WTC11 (cell line): ENCODE data around the gene KIF3B. TPM values are rescaled to one million over a fixed set of nuclear protein-coding genes. Genes with fewer than 3 reads are reported as not detected.

ENCODE experiments used
- ATAC-seq: fragments of 200-7000 bp; cut with Tn5 transposase; 2 replicates; pipeline ENCODE4 v1.10.0; 2021; ENCODE audit warnings: mild to moderate bottlenecking, moderate library complexity
- CTCF ChIA-PET: fragments of 300-600 bp; sonication (Branson Sonifier 250); formaldehyde crosslinking; loops from one replicate; lab custom pipeline; 2021; ENCODE audit warnings: antibody characterized with exemption; lab: Charles Lee
- POLR2A ChIA-PET: fragments of 350-600 bp; sonication (Branson Sonifier 250); formaldehyde crosslinking; loops from one replicate; lab custom pipeline; 2021; ENCODE audit warnings: antibody characterized with exemption; lab: Charles Lee
- DNase-seq: peaks from one replicate; pipeline ENCODE4 v3.0.0; 2021; ENCODE audit warnings: low spot score
- H3K27ac Mint-ChIP-seq: 2 replicates; pipeline ENCODE4 v1.8.0; 2021; ENCODE audit warnings: mixed read lengths
- H3K27me3 Mint-ChIP-seq: 2 replicates; pipeline ENCODE4 v1.8.0; 2021; ENCODE audit warnings: low read depth, mild to moderate bottlenecking, moderate library complexity, mixed read lengths
- H3K36me3 Mint-ChIP-seq: 2 replicates; pipeline ENCODE4 v1.8.0; 2021; ENCODE audit warnings: mixed read lengths
- H3K4me1 Mint-ChIP-seq: 2 replicates; pipeline ENCODE4 v1.8.0; 2022; ENCODE audit warnings: mixed read lengths
- H3K4me3 Mint-ChIP-seq: 2 replicates; pipeline ENCODE4 v1.8.0; 2021; ENCODE audit warnings: mild to moderate bottlenecking, moderate library complexity, mixed read lengths
- H3K9me3 Mint-ChIP-seq: 2 replicates; pipeline ENCODE4 v1.8.0; 2021; ENCODE audit warnings: mixed read lengths
- ETV6 ChIP-seq: sonication (generic); formaldehyde crosslinking; IDR thresholded peaks from 2 replicates; pipeline ENCODE4 v1.8.1; 2022; ENCODE audit warnings: mild to moderate bottlenecking, missing genetic modification reagents
- JUN ChIP-seq: sonication (generic); formaldehyde crosslinking; IDR thresholded peaks from 2 replicates; pipeline ENCODE4 v1.8.0; 2023; ENCODE audit warnings: mild to moderate bottlenecking, missing genetic modification reagents
- NFYB ChIP-seq: sonication (generic); formaldehyde crosslinking; conservative IDR thresholded peaks from 2 replicates; pipeline ENCODE4 v1.8.0; 2022; ENCODE audit warnings: low read depth, missing genetic modification reagents
- PRRX2 ChIP-seq: fragments of 250-450 bp; sonication (Bioruptor Pico); IDR thresholded peaks from 2 replicates; pipeline ENCODE4 v1.8.0; 2021; ENCODE audit warnings: mild to moderate bottlenecking
- TEAD4 ChIP-seq: sonication (generic); formaldehyde crosslinking; IDR thresholded peaks from 2 replicates; pipeline ENCODE4 v1.8.0; 2022; ENCODE audit warnings: mild to moderate bottlenecking, missing genetic modification reagents
- TP53 ChIP-seq: sonication (generic); formaldehyde crosslinking; IDR thresholded peaks from 2 replicates; pipeline ENCODE4 v1.8.1; 2023; ENCODE audit warnings: mild to moderate bottlenecking, missing genetic modification reagents
- ZBTB21 ChIP-seq: sonication (generic); formaldehyde crosslinking; IDR thresholded peaks from 2 replicates; pipeline ENCODE4 v1.8.1; 2023; ENCODE audit warnings: mild to moderate bottlenecking, missing genetic modification reagents, borderline replicate concordance
- ZNF219 ChIP-seq: sonication (generic); formaldehyde crosslinking; IDR thresholded peaks from 2 replicates; pipeline ENCODE4 v1.8.0; 2023; ENCODE audit warnings: missing genetic modification reagents, mild to moderate bottlenecking, borderline replicate concordance
- total RNA-seq: library from RNA; stranded (reverse); gene quantifications from 3 replicates; pipeline ENCODE4 v1.2.3, GENCODE V29; 2021
- TF ChIP-seq, protein P1 (sequence below): sonication (generic); formaldehyde crosslinking; IDR thresholded peaks from 2 replicates; pipeline ENCODE4 v1.8.0; 2023; ENCODE audit warnings: mild to moderate bottlenecking, missing genetic modification reagents
- TF ChIP-seq, protein P2 (sequence below): fragments of 250-450 bp; sonication (Bioruptor Pico); IDR thresholded peaks from 2 replicates; pipeline ENCODE4 v2.1.2; 2022; ENCODE audit warnings: mild to moderate bottlenecking, moderate library complexity
- TF ChIP-seq, protein P3 (sequence below): sonication (generic); formaldehyde crosslinking; IDR thresholded peaks from 2 replicates; pipeline ENCODE4 v1.8.1; 2022; ENCODE audit warnings: missing genetic modification reagents, borderline replicate concordance
- TF ChIP-seq, protein P4 (sequence below): sonication (generic); formaldehyde crosslinking; IDR thresholded peaks from 2 replicates; pipeline ENCODE4 v1.8.1; 2022; ENCODE audit warnings: low read depth, missing genetic modification reagents, borderline replicate concordance
- TF ChIP-seq, protein P5 (sequence below): fragments of 200-600 bp; IDR thresholded peaks from 2 replicates; pipeline ENCODE4 v1.8.0; 2022; ENCODE audit warnings: antibody characterized with exemption

The KIF3B gene
- total RNA-seq, 1 experiment from 2014 or later: 21.5 TPM

DNA sequence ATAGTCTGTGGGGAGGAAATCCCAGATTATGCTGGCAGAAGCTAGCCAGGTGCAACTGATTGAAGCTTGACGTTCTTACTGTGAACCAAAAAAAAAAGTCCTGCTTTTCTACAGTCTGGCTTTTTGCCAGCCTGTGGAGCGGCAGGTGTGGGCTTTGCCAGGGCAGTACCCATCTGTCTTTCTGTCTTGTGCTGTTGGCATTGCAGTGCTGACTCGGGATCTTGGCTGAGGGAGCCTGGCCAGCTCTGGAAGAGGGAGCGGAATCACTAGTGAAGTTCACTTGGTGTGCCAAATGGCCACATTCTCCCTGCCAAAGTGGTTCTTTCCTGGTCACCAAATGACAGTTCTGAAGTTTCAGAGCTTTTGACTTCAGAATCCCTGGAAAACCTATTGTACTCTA lies 5.0 kb downstream of the KIF3B start (continued):
- TF ChIP-seq, protein P1, sequence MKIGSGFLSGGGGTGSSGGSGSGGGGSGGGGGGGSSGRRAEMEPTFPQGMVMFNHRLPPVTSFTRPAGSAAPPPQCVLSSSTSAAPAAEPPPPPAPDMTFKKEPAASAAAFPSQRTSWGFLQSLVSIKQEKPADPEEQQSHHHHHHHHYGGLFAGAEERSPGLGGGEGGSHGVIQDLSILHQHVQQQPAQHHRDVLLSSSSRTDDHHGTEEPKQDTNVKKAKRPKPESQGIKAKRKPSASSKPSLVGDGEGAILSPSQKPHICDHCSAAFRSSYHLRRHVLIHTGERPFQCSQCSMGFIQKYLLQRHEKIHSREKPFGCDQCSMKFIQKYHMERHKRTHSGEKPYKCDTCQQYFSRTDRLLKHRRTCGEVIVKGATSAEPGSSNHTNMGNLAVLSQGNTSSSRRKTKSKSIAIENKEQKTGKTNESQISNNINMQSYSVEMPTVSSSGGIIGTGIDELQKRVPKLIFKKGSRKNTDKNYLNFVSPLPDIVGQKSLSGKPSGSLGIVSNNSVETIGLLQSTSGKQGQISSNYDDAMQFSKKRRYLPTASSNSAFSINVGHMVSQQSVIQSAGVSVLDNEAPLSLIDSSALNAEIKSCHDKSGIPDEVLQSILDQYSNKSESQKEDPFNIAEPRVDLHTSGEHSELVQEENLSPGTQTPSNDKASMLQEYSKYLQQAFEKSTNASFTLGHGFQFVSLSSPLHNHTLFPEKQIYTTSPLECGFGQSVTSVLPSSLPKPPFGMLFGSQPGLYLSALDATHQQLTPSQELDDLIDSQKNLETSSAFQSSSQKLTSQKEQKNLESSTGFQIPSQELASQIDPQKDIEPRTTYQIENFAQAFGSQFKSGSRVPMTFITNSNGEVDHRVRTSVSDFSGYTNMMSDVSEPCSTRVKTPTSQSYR (CRISPR knock-in tag): no peak
- TF ChIP-seq, all 79 proteins: peak for 0

DNA sequence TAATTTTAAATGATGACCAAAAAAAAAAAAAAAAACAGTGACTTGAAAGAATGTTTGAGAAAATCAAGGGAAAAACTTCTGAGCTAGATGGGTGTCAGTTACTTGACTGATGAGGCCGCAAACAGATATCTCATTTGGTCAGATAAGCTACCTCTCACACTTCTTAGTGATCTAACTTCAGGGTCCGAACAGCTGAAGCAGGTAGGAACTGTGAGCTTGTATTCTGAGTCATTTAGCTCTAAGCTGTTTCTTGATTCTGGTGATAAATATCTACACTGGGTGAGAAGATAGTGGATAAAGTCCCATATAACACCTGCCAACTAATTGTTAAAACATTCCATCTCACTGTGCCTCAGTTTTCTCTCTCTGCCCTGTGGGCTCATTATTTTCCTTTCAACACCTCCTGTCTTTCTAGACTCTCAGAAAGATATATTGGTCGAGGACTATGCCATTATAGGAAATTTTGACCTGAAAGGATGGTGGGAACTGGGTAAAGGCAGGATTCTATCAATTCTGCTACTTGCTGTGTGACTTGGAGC lies 7.7 kb downstream of the KIF3B start:
- Mint-ChIP-seq H3K4me1 (no peaks in the 10 kb centered on the region), H3K4me3 (no peak overlapping the region), H3K27me3 (no peaks in the 10 kb centered on the region), H3K27ac (no peak overlapping the region), H3K9me3 (no peaks in the 10 kb centered on the region), H3K36me3 (no peaks in the 10 kb centered on the region)
- TF ChIP-seq NFYB (CRISPR knock-in tag): no peak
- TF ChIP-seq, protein P2, sequence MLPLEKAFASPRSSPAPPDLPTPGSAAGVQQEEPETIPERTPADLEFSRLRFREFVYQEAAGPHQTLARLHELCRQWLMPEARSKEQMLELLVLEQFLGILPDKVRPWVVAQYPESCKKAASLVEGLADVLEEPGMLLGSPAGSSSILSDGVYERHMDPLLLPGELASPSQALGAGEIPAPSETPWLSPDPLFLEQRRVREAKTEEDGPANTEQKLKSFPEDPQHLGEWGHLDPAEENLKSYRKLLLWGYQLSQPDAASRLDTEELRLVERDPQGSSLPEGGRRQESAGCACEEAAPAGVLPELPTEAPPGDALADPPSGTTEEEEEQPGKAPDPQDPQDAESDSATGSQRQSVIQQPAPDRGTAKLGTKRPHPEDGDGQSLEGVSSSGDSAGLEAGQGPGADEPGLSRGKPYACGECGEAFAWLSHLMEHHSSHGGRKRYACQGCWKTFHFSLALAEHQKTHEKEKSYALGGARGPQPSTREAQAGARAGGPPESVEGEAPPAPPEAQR (CRISPR knock-in tag): no peak
- TF ChIP-seq, protein P3, sequence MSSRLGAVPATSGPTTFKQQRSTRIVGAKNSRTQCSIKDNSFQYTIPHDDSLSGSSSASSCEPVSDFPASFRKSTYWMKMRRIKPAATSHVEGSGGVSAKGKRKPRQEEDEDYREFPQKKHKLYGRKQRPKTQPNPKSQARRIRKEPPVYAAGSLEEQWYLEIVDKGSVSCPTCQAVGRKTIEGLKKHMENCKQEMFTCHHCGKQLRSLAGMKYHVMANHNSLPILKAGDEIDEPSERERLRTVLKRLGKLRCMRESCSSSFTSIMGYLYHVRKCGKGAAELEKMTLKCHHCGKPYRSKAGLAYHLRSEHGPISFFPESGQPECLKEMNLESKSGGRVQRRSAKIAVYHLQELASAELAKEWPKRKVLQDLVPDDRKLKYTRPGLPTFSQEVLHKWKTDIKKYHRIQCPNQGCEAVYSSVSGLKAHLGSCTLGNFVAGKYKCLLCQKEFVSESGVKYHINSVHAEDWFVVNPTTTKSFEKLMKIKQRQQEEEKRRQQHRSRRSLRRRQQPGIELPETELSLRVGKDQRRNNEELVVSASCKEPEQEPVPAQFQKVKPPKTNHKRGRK: no peak
- TF ChIP-seq, protein P1 (CRISPR knock-in tag): no peak
- TF ChIP-seq, protein P4, sequence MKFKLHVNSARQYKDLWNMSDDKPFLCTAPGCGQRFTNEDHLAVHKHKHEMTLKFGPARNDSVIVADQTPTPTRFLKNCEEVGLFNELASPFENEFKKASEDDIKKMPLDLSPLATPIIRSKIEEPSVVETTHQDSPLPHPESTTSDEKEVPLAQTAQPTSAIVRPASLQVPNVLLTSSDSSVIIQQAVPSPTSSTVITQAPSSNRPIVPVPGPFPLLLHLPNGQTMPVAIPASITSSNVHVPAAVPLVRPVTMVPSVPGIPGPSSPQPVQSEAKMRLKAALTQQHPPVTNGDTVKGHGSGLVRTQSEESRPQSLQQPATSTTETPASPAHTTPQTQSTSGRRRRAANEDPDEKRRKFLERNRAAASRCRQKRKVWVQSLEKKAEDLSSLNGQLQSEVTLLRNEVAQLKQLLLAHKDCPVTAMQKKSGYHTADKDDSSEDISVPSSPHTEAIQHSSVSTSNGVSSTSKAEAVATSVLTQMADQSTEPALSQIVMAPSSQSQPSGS (CRISPR knock-in tag): no peak
- TF ChIP-seq ETV6 (CRISPR knock-in tag): no peak
- TF ChIP-seq PRRX2: no peak
- TF ChIP-seq ZBTB21: no peak
- no peak for TF ChIP-seq TEAD4
- TF ChIP-seq JUN: no peak
- TF ChIP-seq TP53 (CRISPR knock-in tag): no peak
- TF ChIP-seq ZNF219 (CRISPR knock-in tag): no peak
- TF ChIP-seq, protein P5, sequence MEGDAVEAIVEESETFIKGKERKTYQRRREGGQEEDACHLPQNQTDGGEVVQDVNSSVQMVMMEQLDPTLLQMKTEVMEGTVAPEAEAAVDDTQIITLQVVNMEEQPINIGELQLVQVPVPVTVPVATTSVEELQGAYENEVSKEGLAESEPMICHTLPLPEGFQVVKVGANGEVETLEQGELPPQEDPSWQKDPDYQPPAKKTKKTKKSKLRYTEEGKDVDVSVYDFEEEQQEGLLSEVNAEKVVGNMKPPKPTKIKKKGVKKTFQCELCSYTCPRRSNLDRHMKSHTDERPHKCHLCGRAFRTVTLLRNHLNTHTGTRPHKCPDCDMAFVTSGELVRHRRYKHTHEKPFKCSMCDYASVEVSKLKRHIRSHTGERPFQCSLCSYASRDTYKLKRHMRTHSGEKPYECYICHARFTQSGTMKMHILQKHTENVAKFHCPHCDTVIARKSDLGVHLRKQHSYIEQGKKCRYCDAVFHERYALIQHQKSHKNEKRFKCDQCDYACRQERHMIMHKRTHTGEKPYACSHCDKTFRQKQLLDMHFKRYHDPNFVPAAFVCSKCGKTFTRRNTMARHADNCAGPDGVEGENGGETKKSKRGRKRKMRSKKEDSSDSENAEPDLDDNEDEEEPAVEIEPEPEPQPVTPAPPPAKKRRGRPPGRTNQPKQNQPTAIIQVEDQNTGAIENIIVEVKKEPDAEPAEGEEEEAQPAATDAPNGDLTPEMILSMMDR: no peak
- ChIA-PET POLR2A (interaction anchor here (0.6 kb wide), 2 partner anchors 59 to 239 kb away, joined by 3 to 4 read pairs; no protein-coding TSS in a partner anchor), CTCF (interaction anchor here (0.7 to 0.9 kb wide), 2 partner anchors 391 to 434 kb away, joined by 3 to 4 read pairs; no protein-coding TSS in a partner anchor)
- no peak for ATAC-seq
- DNase-seq: no peak
